Stimulated activated CD8-positive, alpha-beta memory T cell treated with anti-CD3 and anti-CD28 coated beads, Interleukin-12 subunit alpha, Interleukin-12 subunit beta, amount 100 ng/mL, for 24 hours (primary cell): Measurements from ENCODE around the gene DEDD.

Experiments
- DNase-seq: peaks from one replicate; pipeline ENCODE4 v3.0.0-alpha.2; 2020; ENCODE audit errors: extremely low read depth

Gene DEDD

GRCh38 chr1:161132410-161133219 is at the start of gene DEDD:
DEDD (minus strand) TSS chr1:161132667; CDS start chr1:161124462, 8,205 bp downstream.
- peak; percentile 73 for DNase-seq

DNA sequence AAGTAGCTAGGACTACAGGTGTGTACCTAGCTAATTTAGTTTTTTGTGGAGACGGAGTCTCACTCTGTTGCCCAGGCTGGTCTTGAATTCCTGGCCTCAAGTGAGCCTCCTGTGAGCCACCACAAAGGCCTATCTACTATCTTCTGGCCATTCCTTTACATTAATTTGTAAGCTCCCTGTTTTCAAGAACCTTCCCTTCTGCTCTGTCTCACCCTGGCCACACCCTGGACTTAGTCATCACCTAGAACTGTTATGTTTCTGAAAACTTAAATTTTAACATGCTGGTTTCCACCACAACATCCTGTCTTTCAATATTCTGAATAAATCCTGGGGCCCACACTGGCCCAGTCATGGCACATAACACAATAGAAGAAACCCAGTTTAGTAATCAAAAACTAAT is 49.7 kb upstream of the DEDD start:
- peak; percentile 34 for DNase-seq

DNA sequence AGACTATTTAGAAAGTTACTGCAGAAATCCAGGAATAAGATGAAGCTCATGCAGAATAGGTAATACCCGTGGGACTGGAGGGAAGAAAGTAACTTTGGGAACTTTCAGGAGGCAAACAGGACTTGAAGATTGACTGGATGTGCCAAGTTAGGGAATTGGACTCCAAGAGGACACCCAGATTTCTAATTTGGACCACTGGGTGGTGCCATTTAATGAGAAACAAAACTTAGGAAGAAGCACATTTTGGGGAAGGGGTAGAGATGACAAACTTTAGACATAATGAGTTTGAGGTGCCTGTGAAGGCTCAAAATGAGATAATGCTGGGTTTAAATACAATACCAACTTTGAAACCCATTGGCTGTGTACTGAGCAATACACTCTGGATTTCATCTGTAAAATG is 48.2 kb upstream of the DEDD start:
- DNase-seq = no peak

- DNase-seq = no peak
Measured at GRCh38 chr1:161179698-161180097, 47.2 kb upstream of the DEDD start.

GRCh38 chr1:161177936-161178244 is 45.4 kb upstream of the DEDD start:
- DNase-seq = no peak

- peak; percentile 90 for DNase-seq
Measured at GRCh38 chr1:161177112-161177935, 44.9 kb upstream of the DEDD start, which contains the start of gene B4GALT3. B4GALT3 (minus strand) TSS chr1:161177507; CDS start chr1:161176060, 1,447 bp downstream.

DNA sequence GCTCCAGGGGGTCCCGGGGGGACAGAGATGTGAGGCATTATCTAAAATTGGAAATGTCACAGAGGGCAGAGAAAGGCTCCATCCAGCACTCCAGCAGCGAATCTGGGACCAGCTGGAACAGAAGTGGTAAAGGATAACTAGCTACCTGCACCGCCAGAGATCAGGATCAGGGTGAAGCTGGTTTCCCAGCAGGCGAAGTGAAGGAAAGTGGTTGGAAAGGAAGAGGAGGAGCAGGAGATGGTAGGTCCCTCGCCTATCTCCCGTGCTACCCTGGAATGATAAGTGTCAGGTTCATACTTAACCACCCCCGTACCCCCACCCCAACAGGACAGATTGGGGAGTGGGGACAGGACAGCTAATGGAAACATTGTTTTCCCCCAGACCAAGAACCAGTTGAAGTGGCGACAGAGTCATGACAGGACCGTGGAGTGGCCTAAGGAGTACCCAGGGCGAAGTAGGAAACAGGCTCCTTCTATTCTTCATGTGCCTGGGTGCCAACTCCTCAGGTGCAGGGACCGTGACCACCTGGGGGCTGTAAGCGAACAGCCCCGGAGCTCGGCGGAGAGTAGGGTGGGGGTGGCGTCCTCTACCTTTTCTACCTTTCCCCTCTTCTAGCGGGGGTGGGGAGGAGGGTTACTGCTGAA is 44.1 kb upstream of the DEDD start:
- DNase-seq = no peak

GRCh38 chr1:161175771-161176453 is 43.4 kb upstream of the DEDD start:
- DNase-seq = no peak

DNA sequence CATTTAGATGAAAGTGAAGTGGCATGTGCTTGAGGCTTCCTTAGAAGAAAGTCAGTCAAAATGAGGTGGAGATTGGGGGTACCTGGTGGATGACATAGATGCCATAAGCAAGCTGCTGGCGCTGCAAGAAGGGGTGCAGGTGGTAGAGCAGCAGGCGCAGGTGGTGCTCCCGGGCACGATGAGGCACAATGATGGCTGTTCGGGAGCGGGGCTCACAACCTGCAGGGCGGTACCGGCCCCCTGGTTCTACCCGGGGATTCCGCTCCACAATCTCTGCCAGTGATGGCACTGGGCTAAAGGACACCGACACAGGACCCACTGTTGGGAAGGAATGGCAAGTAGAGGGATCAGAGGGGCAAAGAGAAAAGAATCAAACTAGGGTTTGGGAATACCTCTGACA is 42.4 kb upstream of the DEDD start:
- DNase-seq = no peak

DNA sequence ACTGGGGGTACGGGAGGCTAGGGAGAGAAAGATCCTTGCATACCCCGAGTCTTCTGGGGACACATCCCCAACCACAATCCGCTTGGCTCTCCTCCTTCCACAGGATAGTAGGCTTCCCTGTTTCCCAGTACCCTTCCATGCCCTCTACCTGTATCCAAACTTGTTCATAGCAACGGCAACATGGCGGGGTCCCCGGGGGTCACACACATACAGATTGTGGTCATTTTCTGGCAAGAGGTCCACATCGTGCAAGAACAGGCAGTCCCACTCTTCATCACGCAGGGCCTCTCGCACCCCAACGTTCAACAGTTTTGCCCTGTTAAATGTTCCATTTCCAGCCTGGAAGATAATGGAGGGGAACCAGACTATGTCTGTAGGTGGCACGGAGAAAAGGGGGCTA is 41.2 kb upstream of the DEDD start:
- no peak for DNase-seq

GRCh38 chr1:161172776-161173376 is 40.4 kb upstream of the DEDD start:
- DNase-seq = no peak

DNA sequence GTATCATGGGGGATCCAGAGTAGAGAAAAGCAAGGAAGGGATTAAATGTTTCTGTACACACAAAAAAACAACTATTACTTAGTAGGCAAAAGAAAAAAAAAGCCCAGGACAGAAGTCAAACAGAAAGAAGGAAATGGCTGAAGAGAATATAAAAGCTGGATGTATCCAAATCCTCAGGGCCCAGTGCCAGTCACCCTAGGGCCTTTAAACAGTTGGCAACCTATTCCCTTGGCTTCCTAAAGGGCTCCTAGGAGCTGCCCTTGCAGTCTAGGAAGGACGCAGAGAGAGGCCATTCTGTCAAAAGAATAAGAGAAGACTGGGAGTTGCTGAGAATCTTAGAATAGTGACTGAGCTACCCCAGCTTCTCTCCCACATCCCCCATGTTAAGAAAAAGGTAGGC is 39.9 kb upstream of the DEDD start:
- no peak for DNase-seq

GRCh38 chr1:161171696-161172095 is 39.2 kb upstream of the DEDD start:
- no peak for DNase-seq

DNA sequence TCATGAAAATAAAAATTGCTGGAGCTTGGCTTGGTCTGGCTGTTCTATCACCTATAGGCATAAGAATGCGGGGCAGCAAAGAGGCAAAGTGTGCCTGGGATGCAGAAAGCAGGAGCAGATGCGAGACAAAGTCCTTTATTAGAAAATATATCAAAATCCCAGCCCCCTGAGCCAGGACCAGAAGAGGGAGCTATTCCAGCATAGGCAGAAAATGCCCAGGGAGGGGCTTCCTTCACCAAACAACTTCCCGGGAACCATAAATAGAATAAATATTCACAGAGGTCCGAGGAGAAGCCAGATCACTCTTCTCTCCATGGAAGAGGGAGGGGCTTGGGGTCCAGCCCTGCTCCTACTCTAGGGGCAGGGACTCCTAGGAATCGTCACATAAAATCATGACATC is 38.7 kb upstream of the DEDD start:
- DNase-seq = no peak

DNA sequence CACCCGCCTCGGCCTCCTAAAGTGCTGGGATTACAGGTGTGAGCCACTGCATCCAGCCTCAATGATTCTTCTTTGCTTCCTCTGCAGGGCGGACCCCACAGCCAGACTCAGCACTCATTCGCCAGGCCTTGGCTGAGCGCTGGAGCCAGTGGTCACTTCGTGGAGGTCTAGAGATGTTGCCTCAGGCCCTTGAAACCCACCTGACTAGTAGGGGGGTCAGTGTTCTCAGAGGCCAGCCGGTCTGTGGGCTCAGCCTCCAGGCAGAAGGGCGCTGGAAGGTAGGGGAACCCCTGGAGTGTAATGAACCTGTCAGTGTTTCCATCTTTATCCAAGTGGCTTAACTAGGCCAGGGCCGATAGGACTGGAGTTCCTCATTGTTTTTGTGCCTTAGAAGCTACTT is 36.4 kb upstream of the DEDD start:
- DNase-seq = no peak

DNA sequence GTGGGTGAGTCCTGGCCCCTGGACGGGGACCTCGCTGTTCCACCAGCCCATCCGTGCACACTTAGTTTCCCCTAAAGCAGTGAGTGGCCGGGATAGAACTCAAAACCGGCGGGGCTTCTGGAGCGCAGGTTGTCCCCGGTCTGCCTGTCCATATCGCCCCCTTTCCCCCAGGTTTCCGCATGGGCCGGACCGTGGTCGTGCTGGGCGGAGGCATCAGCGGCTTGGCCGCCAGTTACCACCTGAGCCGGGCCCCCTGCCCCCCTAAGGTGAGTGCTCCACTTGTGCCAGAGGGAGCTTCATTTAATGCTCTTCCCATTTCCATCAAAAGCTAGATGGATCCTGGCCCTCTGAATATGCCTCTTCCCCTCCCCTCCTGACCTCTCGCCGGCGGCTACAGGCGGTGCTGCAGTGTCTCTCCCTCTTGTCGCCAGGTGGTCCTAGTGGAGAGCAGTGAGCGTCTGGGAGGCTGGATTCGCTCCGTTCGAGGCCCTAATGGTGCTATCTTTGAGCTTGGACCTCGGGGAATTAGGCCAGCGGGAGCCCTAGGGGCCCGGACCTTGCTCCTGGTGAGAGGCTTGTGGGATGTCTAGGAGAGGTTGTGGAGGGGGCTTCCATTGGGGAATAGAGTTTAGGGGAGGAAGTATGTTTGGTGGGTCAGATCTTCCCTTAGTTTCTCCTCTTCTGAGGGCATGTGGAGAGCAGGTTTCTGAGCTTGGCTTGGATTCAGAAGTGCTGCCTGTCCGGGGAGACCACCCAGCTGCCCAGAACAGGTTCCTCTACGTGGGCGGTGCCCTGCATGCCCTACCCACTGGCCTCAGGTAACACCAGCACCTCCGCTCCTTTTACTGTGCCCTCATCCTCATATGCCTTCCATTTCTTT is 34.4 kb upstream of the DEDD start:
- DNase-seq = no peak

DNA sequence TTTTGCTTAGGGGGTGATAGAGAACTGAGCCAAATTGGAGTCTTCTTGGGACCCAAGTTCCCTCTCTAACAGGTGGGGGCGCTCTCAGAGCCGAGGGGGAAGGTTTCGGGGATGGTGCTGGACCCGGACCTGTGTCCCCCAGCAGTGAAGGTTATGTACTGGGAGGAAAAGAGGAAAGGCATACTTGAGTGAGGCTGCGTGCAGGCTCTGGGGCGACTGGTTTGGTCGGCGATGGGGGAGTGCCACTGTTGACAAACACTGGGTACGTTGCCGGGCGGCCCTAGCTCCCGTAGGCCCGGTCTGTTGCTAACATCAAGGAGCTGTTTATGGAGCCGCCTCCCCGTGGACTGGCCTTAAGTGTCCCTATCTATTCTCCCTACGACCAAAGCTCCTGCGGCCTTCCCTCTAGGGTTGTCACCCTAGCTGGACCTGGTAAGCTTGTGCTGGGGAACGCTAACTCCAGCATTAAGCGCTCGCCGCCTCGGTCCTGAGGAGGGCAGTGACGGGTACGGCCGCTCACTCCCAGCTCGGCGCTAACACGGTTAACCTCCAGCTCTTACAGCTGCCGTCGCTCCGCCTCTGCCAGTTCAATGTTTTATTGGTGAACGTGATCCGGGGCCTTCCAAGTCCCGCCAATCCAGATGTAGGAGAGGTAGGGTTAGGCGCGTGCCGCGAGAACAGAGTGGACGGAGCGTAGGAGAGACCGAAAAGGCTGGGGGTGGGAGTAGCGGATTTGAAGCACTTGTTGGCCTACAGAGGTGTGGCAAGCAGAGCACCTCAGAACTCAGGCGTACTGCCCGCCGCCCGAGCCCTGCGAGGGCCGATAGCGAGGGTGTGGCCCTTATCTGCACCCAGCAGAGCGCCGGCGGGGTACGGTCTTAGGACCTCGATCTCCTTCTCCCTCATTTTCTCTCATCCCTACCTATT is 33.5 kb upstream of the DEDD start, which contains the start of gene PPOX:
TSS of gene PPOX (plus strand) at position 685 of the 927 bp plus-strand sequence. CDS start 422 bp downstream, outside the sequence.
- peak; percentile 76 for DNase-seq

DNA sequence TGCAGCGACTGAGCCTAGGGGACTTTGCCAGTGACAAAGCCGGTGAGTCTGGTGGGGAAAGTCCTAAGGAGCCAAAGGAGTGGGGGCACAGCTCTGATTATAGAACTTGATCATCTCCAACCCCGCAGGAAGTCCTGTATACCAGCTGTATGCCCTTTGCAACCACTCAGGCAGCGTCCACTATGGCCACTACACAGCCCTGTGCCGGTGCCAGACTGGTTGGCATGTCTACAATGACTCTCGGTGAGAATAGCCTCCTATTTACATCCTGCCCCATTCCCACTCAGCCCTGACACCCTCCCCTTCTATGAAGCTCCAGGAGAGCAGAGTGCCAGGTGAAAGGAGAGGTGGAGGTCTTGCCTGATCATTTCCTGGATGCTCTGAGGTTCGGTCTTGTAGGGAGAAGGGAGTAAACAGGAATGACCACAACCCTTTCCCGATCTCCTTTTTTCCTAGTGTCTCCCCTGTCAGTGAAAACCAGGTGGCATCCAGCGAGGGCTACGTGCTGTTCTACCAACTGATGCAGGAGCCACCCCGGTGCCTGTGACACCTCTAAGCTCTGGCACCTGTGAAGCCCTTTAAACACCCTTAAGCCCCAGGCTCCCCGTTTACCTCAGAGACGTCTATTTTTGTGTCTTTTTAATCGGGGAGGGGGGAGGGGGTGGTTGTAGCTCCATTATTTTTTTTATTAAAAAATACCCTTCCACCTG is 32.6 kb upstream of the DEDD start:
- DNase-seq = no peak

DNA sequence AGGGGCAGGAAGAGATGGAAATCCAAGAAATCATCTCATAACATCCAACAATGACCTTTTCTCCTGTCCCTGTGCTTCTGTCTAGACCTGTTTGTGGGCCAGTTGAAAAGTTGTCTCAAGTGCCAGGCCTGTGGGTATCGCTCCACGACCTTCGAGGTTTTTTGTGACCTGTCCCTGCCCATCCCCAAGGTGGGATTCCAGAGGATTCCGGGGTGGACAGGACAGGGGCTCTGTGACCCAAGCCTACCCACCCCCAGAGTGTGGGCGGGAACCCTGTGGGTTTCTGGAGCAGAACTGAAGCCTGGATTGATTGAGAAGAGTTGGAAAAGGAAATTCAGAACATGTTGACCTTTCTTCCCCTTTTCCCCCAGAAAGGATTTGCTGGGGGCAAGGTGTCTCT is 31.3 kb upstream of the DEDD start:
- no peak for DNase-seq
